H1 (cell line): ENCODE data around the gene CMIP. TPM values are rescaled to one million over a fixed set of nuclear protein-coding genes. Genes with fewer than 3 reads are reported as not detected.

Experiments
- JUND ChIP-seq: IDR thresholded peaks from 2 replicates; pipeline ENCODE4 v1.6.1; 2011; ENCODE audit warnings: mild to moderate bottlenecking, improper control_type of control experiment, low read length
- SIN3A ChIP-seq, 2 experiments: IDR thresholded peaks in 1 of 2; conservative IDR thresholded peaks in 1 of 2; 2 replicates each; pipeline ENCODE4 v1.6.1; 2011 to 2012; ENCODE audit warnings: low read length in 2 of 2, improper control_type of control experiment in 1 of 2, low read depth in 1 of 2, mild to moderate bottlenecking in 1 of 2
- polyA plus RNA-seq, 7 experiments: library from polyadenylated mRNA; depleted of rRNA in 3 of 7; stranded (reverse) in 5 of 7; unstranded in 2 of 7; fragments of >200 nt in 5 of 7; fragments of 200-250 nt in 2 of 7; gene quantifications; 1 replicate in 5 of 7; 2 replicates in 1 of 7; 4 replicates in 1 of 7; pipeline versions ENCODE4 v1.2.1 to v1.2.3, GENCODE V29; 2011 to 2013; ENCODE audit warnings: missing spikeins in 2 of 7, mixed read lengths in 2 of 7
- total RNA-seq: library from RNA; stranded (reverse); fragmentation: NEBNext Ultra II Directional; extraction: Animal tissue kit (Norgen Biotek cat#: 25700); gene quantifications from 2 replicates; pipeline ENCODE4 v1.2.1, GENCODE V29; 2021

Gene CMIP
- total and polyA plus RNA-seq, 2 of the 8 experiments (the other 6 are each of a cell fraction or from before 2014, with no cell fraction given): 7.9 to 53.2 TPM

DNA sequence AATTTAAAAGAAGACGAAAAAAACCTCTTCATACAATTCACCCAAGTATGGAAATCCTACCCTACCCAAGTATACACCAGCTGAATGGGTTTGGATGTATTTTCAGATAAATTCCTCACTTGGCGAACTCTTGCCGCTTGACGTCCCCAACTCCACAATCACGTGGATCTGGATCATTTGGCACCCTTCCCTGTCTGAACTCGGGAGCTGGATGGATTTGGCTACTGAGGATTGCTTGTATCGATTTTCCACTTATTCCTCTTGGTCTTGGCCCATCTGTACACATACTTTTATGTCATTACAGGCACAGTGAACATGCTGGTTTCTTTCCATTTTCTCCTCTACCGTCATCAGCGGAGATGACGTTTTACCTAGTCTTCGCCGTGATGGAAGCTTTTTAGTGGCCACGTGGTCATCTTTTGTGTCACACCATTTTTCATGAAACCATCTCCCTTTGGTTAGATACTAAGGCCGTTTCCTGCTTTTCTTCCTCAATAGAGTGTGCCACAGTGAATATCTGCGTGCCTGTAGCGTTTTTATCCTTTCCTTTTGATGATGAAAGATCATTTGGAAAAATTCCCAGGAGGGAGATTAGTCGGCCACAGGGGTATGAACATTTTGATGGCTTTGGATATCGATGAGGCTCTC lies 47.1 kb downstream of the CMIP start (continued):
- TF ChIP-seq JUND: no peak
- no peak for TF ChIP-seq SIN3A (conservative IDR thresholded peaks at IDR 0.05 in 1 of 2, IDR thresholded peaks at IDR 0.05 in 1 of 2; ENCODE audit: low read depth in 1 of 2, low read length in 2 of 2)
- TF ChIP-seq, all 59 proteins: peak for 0
